ENCODE data around the gene PIGQ.
A peak's percentile ranks its signal among the peaks of the same experiment; 100 is the strongest.

Gene PIGQ

GRCh38 chr16:609984-610383 lies 40.2 kb downstream of the PIGQ start:
- peaks cover 21% of the 10 kb centered on the region for H3K36me3 Mint-ChIP-seq
- no peak for ATAC-seq
- no peaks in the 10 kb centered on the region for H3K27me3 Mint-ChIP-seq
- peaks cover 3% of the 10 kb centered on the region for H3K9me3 Mint-ChIP-seq
- no peak overlapping the region for H3K27ac Mint-ChIP-seq
- H3K4me1 Mint-ChIP-seq: peaks cover 31% of the 10 kb centered on the region
- no peak overlapping the region for H3K4me3 Mint-ChIP-seq

DNA sequence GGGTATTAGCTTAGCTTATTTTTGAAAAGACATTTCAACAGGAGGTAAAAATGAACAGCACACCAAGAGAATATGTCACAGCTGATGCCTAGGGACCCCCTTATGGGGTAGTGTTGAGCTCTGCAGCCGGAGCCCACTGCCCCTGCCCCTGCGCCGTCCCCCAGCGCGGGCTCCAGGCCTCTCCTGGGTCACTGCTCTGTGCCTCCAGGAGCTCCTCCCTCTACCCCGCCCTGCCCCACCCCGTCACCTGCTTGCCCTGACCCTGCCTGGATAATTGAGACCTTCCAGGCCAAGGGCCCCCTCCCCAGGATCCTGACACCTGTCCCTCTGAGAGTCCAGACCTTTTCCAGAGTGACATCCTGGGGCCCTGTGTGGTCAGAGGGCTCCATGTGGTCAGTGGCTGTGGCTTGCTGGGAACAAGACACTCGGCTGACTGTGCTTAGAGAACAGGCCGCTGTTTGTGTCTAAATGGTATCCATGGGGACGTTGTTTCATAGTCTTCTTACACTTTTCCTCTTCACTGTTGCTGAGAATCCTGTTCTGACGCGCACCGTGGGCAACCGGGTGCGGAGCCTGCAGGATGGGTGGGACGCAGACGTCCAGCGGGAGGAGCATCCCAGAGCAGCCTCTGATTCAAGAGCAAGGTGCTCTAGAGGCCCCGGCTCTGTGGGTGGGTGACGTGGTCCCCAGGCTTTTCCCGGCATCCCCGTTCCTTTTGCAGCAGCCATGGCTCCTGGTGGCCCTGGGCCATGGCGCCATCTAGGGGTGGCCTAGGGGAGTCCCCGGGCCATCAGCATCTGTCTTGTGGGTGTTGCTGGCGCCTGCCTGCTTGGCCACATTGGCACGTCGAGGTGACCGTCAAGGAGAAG lies 41.0 kb downstream of the PIGQ start:
- Mint-ChIP-seq H3K4me3 (no peak overlapping the region), H3K4me1 (peaks cover 36% of the 10 kb centered on the region), H3K27ac (no peak overlapping the region), H3K27me3 (no peaks in the 10 kb centered on the region), H3K9me3 (no peaks in the 10 kb centered on the region), H3K36me3 (peaks cover 15% of the 10 kb centered on the region)
- ATAC-seq: no peak

- peak; percentile 76 for ATAC-seq
- no peaks in the 10 kb centered on the region for H3K27me3 Mint-ChIP-seq
Measured at GRCh38 chr16:615122-615521, 45.4 kb downstream of the PIGQ start.

GRCh38 chr16:616733-617586 lies 47.2 kb downstream of the PIGQ start:
- no peak overlapping the region for H3K4me3 Mint-ChIP-seq
- no peak overlapping the region for H3K27ac Mint-ChIP-seq
- peaks cover 11% of the 10 kb centered on the region for H3K4me1 Mint-ChIP-seq
- H3K9me3 Mint-ChIP-seq: no peaks in the 10 kb centered on the region
- H3K36me3 Mint-ChIP-seq: peaks cover 15% of the 10 kb centered on the region
- no peaks in the 10 kb centered on the region for H3K27me3 Mint-ChIP-seq
- no peak for ATAC-seq

More at GRCh38 chr16:615122-615521, 45.4 kb downstream of the PIGQ start:
- Mint-ChIP-seq H3K4me1 (peaks cover 21% of the 10 kb centered on the region), H3K9me3 (no peaks in the 10 kb centered on the region), H3K27ac (peak overlapping the region; percentile 57), H3K4me3 (no peak overlapping the region), H3K36me3 (peaks cover 15% of the 10 kb centered on the region)

- Mint-ChIP-seq H3K27me3 (no peaks in the 10 kb centered on the region), H3K4me1 (peaks cover 11% of the 10 kb centered on the region), H3K9me3 (no peaks in the 10 kb centered on the region), H3K4me3 (no peak overlapping the region), H3K27ac (no peak overlapping the region), H3K36me3 (peaks cover 15% of the 10 kb centered on the region)
- ATAC-seq: no peak
Measured at GRCh38 chr16:617855-618254, 48.1 kb downstream of the PIGQ start.

DNA sequence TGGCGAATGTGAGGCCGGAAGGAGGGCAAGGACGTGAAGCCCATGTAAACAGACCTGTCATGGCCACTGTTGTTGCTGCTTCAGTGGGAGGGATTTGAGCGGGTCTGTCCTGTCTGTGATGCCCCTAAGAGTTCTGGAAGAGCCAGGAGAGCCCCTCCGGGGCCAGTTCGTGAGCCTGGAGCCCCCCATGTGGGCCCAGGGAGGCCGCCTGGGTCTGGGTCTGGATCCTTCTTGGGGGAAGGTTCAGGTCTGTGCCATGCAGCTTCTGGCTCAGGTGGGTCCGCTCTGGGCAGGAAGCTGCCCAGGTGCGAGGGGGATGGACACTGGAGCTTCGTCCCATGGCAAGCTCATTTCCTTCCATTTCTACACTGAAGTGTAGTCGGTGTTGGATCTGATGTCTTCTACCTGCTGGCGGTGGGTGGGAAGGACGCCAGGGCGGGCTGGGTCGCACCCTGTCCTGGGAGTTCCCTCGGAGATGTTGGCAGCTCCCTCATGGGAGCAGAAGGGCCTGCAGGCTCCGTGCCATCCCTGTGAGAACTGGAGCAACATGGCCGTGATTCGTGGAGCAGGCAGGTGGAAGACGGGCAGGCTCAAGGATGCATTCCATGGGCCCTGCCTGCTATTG lies 49.8 kb downstream of the PIGQ start:
- Mint-ChIP-seq H3K9me3 (no peaks in the 10 kb centered on the region), H3K4me3 (no peak overlapping the region), H3K4me1 (peaks cover 9% of the 10 kb centered on the region), H3K27me3 (no peaks in the 10 kb centered on the region), H3K36me3 (peaks cover 5% of the 10 kb centered on the region), H3K27ac (no peak overlapping the region)
- ATAC-seq: no peak

GRCh38 chr16:620700-621525 lies 51.1 kb downstream of the PIGQ start:
- Mint-ChIP-seq H3K4me3 (no peak overlapping the region), H3K36me3 (peaks cover 3% of the 10 kb centered on the region), H3K4me1 (no peaks in the 10 kb centered on the region), H3K9me3 (no peaks in the 10 kb centered on the region), H3K27me3 (no peaks in the 10 kb centered on the region), H3K27ac (no peak overlapping the region)
- ATAC-seq: no peak

DNA sequence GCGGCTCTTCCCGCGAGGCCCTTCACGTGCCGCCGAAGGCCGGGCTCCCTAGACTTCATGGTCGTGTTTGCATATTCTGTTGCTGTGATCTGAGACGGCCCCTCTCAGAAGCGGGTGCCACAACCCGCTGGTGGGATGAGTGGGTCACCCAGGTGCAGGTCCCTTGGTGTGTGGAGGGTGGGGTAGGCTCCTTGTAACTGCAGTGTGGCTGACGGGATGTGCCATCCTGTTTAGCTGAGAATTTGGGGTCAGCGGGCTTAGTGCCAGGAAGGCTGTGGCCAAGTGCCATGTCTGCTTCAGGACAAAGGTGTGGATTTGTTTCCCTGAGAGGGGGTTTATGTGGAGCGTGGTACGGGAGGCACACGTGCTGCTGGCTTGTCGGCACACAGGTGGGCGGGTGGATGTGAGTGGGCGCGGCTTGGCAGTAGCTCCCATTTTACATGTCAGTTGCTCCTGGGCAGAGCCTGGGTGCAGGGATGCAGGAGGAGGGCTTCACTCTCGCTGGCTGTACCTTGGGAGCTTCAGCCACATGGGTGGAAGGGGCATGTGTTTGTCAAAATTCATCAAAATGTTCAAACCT lies 51.8 kb downstream of the PIGQ start:
- Mint-ChIP-seq H3K4me3 (no peak overlapping the region), H3K27me3 (no peaks in the 10 kb centered on the region), H3K9me3 (no peaks in the 10 kb centered on the region), H3K36me3 (peaks cover 9% of the 10 kb centered on the region), H3K27ac (no peak overlapping the region), H3K4me1 (no peaks in the 10 kb centered on the region)
- ATAC-seq: no peak

DNA sequence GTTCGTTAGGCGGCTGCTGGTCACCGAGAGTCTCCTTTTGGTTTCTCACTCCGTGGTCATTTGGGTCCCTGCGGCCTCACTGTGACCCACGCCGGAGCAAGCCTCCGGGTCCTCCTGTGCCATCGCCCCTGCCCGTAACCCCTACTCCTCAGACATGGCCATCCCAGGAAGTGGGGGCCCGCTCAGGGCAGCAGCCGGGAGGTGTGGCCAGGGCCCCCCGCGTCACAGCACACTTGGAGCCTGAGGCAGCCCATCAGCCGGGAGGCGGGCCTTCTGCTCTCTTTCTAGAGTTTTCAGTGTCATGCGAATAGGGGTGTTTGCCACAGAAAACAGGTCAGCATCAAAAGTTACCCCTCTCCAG lies 53.1 kb downstream of the PIGQ start:
- ATAC-seq: no peak
- no peak overlapping the region for H3K27ac Mint-ChIP-seq
- peaks cover 22% of the 10 kb centered on the region for H3K36me3 Mint-ChIP-seq
- no peaks in the 10 kb centered on the region for H3K4me1 Mint-ChIP-seq
- no peaks in the 10 kb centered on the region for H3K27me3 Mint-ChIP-seq
- H3K9me3 Mint-ChIP-seq: no peaks in the 10 kb centered on the region
- no peak overlapping the region for H3K4me3 Mint-ChIP-seq

GRCh38 chr16:624526-625070 lies 54.8 kb downstream of the PIGQ start:
- Mint-ChIP-seq H3K4me1 (no peaks in the 10 kb centered on the region), H3K36me3 (peaks cover 23% of the 10 kb centered on the region), H3K9me3 (no peaks in the 10 kb centered on the region), H3K27me3 (no peaks in the 10 kb centered on the region), H3K4me3 (no peak overlapping the region), H3K27ac (no peak overlapping the region)
- ATAC-seq: no peak

GRCh38 chr16:625117-625976 lies 55.6 kb downstream of the PIGQ start:
- Mint-ChIP-seq H3K9me3 (no peaks in the 10 kb centered on the region), H3K4me3 (no peak overlapping the region), H3K36me3 (peaks cover 23% of the 10 kb centered on the region), H3K4me1 (no peaks in the 10 kb centered on the region), H3K27me3 (no peaks in the 10 kb centered on the region), H3K27ac (no peak overlapping the region)
- no peak for ATAC-seq

DNA sequence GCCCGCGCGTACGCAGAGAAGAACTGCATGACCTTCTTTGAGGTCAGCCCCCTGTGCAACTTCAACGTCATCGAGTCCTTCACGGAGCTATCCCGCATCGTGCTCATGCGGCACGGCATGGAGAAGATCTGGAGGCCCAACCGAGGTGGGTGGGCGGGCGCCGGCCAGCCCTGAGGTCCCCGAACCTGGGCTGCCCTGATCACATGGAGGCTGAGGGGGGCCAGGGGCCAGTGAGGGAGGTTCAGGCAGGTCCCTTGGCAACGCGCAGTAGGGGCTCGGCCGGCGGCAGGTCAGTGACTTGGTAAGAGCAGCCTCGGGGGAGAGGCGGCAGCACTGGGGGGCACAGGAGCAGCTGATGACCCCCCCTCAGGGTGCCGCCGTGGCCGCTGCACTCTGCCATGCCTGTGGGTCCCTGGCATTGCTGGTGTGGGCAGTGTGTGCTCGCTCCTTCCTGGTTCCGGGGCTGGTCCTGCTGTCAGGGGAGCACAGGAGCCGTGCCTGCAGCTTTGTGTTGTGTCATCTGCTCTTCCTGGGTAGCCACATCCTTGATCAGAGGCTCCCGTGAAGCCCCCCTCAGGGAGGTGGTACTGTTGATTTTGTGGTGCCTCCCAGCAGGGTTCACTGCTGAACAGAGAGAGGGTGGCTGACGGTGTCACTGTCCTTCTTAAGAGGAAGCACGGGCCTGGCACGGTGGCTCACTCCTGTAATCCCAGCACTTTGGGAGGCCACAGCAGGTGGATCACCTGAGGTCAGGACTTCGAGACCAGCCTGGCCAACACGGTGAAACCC lies 56.4 kb downstream of the PIGQ start:
- no peak overlapping the region for H3K27ac Mint-ChIP-seq
- no peak overlapping the region for H3K4me3 Mint-ChIP-seq
- no peaks in the 10 kb centered on the region for H3K27me3 Mint-ChIP-seq
- H3K9me3 Mint-ChIP-seq: no peaks in the 10 kb centered on the region
- peaks cover 23% of the 10 kb centered on the region for H3K36me3 Mint-ChIP-seq
- H3K4me1 Mint-ChIP-seq: no peaks in the 10 kb centered on the region
- no peak for ATAC-seq
